Stimulated activated CD4-positive, alpha-beta T cell treated with anti-CD3 and anti-CD28 coated beads, TNF-alpha, amount 100 ng/mL, for 24 hours (primary cell): ENCODE results near the gene SP3.

Source experiments
- DNase-seq, 3 experiments: peaks; one replicate each; pipeline ENCODE4 v3.0.0-alpha.2; 2020; ENCODE audit warnings: low read depth in 3 of 3

SP3 gene

GRCh38 chr2:173942861-173943523 is 22.2 kb downstream of the SP3 start:
- DNase-seq = no peak

GRCh38 chr2:173941567-173941966 is 23.6 kb downstream of the SP3 start:
- no peak for DNase-seq

GRCh38 chr2:173940208-173941020 is 24.8 kb downstream of the SP3 start:
- DNase-seq = no peak

GRCh38 chr2:173938700-173939384 is 26.3 kb downstream of the SP3 start:
- DNase-seq = no peak

GRCh38 chr2:173935305-173935704 is 29.9 kb downstream of the SP3 start:
- no peak for DNase-seq

GRCh38 chr2:173934895-173935294 is 30.3 kb downstream of the SP3 start:
- DNase-seq = no peak

- DNase-seq = no peak
These were observed 33.4 kb downstream of the SP3 start for GRCh38 chr2:173931751-173932150.

- DNase-seq = no peak
These were observed 35.7 kb downstream of the SP3 start for GRCh38 chr2:173929441-173929840.

- DNase-seq = no peak
These were observed 38.3 kb downstream of the SP3 start for GRCh38 chr2:173926875-173927274.

- no peak for DNase-seq
These were observed 40.9 kb downstream of the SP3 start for GRCh38 chr2:173924285-173924684.

- no peak for DNase-seq
These were observed 42.4 kb downstream of the SP3 start for GRCh38 chr2:173922760-173923159.

- no peak for DNase-seq
These were observed 43.1 kb downstream of the SP3 start for GRCh38 chr2:173922068-173922467.

- no peak for DNase-seq
These were observed 50.9 kb downstream of the SP3 start for GRCh38 chr2:173914055-173914927.

GRCh38 chr2:173909846-173910245 is 55.3 kb downstream of the SP3 start:
- no peak for DNase-seq

GRCh38 chr2:173906626-173907025 is 58.5 kb downstream of the SP3 start:
- DNase-seq = no peak

GRCh38 chr2:173903601-173904394 is 61.4 kb downstream of the SP3 start:
- no peak for DNase-seq

- DNase-seq = no peak
These were observed 66.2 kb downstream of the SP3 start for GRCh38 chr2:173898996-173899395.

- DNase-seq = no peak
These were observed 67.0 kb downstream of the SP3 start for GRCh38 chr2:173898178-173898668.

GRCh38 chr2:173896755-173897154 is 68.4 kb downstream of the SP3 start:
- DNase-seq = no peak

GRCh38 chr2:173892341-173892740 is 72.8 kb downstream of the SP3 start:
- DNase-seq = no peak
